Keratinocyte (primary cell): Measurements from ENCODE around the gene DGKH. TPM values are rescaled to one million over a fixed set of nuclear protein-coding genes. Genes with fewer than 3 reads are reported as not detected.

Experiments used
- DNase-seq: peaks from one replicate; pipeline ENCODE4 v3.0.0-alpha.2; 2011; ENCODE audit warnings: low read depth, missing footprints, low spot score
- FAIRE-seq: peaks from 2 replicates; lab custom pipeline; 2011; peaks lifted over from hg19 to GRCh38; lab: Jason Lieb, UNC
- H2AFZ ChIP-seq: 2 replicates; pipeline ENCODE4 v1.6.0; 2012; ENCODE audit warnings: low read length, control low read depth, inconsistent platforms; ENCODE audit not compliant: control insufficient read depth
- H3K27ac ChIP-seq: 2 replicates; pipeline ENCODE4 v1.5.1; 2011; ENCODE audit warnings: low read length; ENCODE audit not compliant: control insufficient read depth, insufficient read depth
- H3K27me3 ChIP-seq: 3 replicates; pipeline ENCODE4 v1.6.0; 2011; ENCODE audit warnings: low read length; ENCODE audit not compliant: control insufficient read depth, insufficient read depth; ENCODE audit errors: extremely low read depth
- H3K36me3 ChIP-seq, 2 experiments: 2 replicates in 1 of 2; 3 replicates in 1 of 2; pipeline ENCODE4 v1.5.1; 2011; ENCODE audit warnings: low read length in 2 of 2, mild to moderate bottlenecking in 1 of 2; ENCODE audit not compliant: control insufficient read depth in 2 of 2, insufficient read depth in 2 of 2; ENCODE audit errors: extremely low read depth in 1 of 2
- H3K4me1 ChIP-seq: 3 replicates; pipeline ENCODE4 v1.5.1; 2011; ENCODE audit warnings: low read length; ENCODE audit not compliant: control insufficient read depth, insufficient read depth; ENCODE audit errors: extremely low read depth
- H3K4me2 ChIP-seq: 3 replicates; pipeline ENCODE4 v1.6.0; 2011; ENCODE audit warnings: low read depth, low read length; ENCODE audit not compliant: control insufficient read depth, insufficient read depth; ENCODE audit errors: extremely low read depth
- H3K4me3 ChIP-seq, 3 experiments: fragments of 200-600 bp in 1 of 3; sonication (generic) in 1 of 3; 2 replicates in 2 of 3; 3 replicates in 1 of 3; pipeline ENCODE4 v1.5.1; 2011 to 2016; ENCODE audit warnings: low read length in 3 of 3, mild to moderate bottlenecking in 3 of 3, control low read depth in 2 of 3, inconsistent platforms in 1 of 3, low read depth in 1 of 3, mixed read lengths in 1 of 3, mixed run types in 1 of 3, moderate library complexity in 1 of 3; ENCODE audit not compliant: control insufficient read depth in 2 of 3, insufficient read depth in 2 of 3; ENCODE audit errors: extremely low read depth in 1 of 3
- H3K79me2 ChIP-seq: 2 replicates; pipeline ENCODE4 v1.6.0; 2012; ENCODE audit warnings: low read length; ENCODE audit not compliant: control insufficient read depth, insufficient read depth
- H3K9ac ChIP-seq: 3 replicates; pipeline ENCODE4 v1.6.0; 2011; ENCODE audit warnings: low read length; ENCODE audit not compliant: control insufficient read depth, insufficient read depth; ENCODE audit errors: extremely low read depth
- H3K9me1 ChIP-seq: 3 replicates; pipeline ENCODE4 v1.6.0; 2011; ENCODE audit warnings: low read length; ENCODE audit not compliant: control insufficient read depth, insufficient read depth; ENCODE audit errors: extremely low read depth
- H3K9me3 ChIP-seq: 2 replicates; pipeline ENCODE4 v1.5.1; 2012; ENCODE audit warnings: low read depth, low read length; ENCODE audit not compliant: control insufficient read depth
- H4K20me1 ChIP-seq: 3 replicates; pipeline ENCODE4 v1.6.0; 2011; ENCODE audit warnings: low read length; ENCODE audit not compliant: control insufficient read depth, insufficient read depth; ENCODE audit errors: extremely low read depth
- EZH2 ChIP-seq: IDR thresholded peaks from one replicate; pipeline ENCODE4 v1.6.1; 2012; ENCODE audit warnings: inconsistent platforms, mild to moderate bottlenecking, low read length, moderate library complexity
- dilution Hi-C: fragments of 300-500 bp; cut with MboI; formaldehyde crosslinking; loops from one replicate; pipeline ENCODE4 v1.7.0; 2020; ENCODE audit warnings: low sequenced_read_pairs; ENCODE audit not compliant: extremely low pct_ligation_motif_present
- polyA plus RNA-seq, 5 experiments: library from polyadenylated mRNA; depleted of rRNA in 3 of 5; stranded (reverse) in 3 of 5; stranded (forward) in 1 of 5; unstranded in 1 of 5; fragments of >200 nt; gene quantifications; 1 replicate in 1 of 5; 2 replicates in 3 of 5; 3 replicates in 1 of 5; pipeline versions ENCODE4 v1.2.1 to v1.2.3, GENCODE V29; 2011 to 2012; ENCODE audit warnings: missing spikeins in 2 of 5, low read depth in 1 of 5, low replicate concordance in 1 of 5
- TF ChIP-seq, protein P1 (sequence below), 3 experiments: IDR thresholded peaks in 1 of 3; conservative IDR thresholded peaks in 1 of 3; optimal IDR thresholded peaks in 1 of 3; 2 replicates in 2 of 3; 3 replicates in 1 of 3; pipeline versions ENCODE3 to v1.5.1; 2011; ENCODE audit warnings: low read length in 3 of 3, mild to moderate bottlenecking in 3 of 3, moderate library complexity in 2 of 3, control low read depth in 1 of 3, inconsistent platforms in 1 of 3; ENCODE audit not compliant: insufficient read depth in 2 of 3; ENCODE audit errors: extremely low read depth in 1 of 3

DGKH gene
- polyA plus RNA-seq, 1 donor (not counting 4 experiments of a cell fraction or from before 2014, with no cell fraction given), result 12.8 TPM

DNA sequence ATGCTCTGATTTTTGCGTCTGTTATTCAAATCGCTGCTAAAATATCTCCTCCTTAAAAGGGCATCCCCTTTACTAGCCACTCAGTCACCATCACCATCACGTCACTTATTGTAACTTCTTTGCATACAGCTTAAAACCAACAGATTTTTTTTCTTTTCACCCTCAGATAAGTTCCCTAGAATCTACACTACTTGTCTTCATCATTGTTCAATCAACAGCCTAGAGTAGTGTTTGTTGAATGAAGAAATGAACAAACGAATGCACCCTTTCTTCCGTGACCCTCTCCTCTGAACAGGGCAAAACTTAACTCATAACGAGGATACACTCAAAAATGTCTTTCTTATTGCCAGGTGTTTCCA, 222.4 kb downstream of the DGKH start:
- DNase-seq, result no peak
- no peaks in the 10 kb centered on the region for H3K9me1 ChIP-seq
- peak overlapping the region; percentile 70 for H3K4me2 ChIP-seq
- H2AFZ ChIP-seq, result no peak overlapping the region
- H3K27ac ChIP-seq, result no peak overlapping the region
- no peaks in the 10 kb centered on the region for H4K20me1 ChIP-seq
- TF ChIP-seq EZH2, result no peak
- TF ChIP-seq, protein P1, sequence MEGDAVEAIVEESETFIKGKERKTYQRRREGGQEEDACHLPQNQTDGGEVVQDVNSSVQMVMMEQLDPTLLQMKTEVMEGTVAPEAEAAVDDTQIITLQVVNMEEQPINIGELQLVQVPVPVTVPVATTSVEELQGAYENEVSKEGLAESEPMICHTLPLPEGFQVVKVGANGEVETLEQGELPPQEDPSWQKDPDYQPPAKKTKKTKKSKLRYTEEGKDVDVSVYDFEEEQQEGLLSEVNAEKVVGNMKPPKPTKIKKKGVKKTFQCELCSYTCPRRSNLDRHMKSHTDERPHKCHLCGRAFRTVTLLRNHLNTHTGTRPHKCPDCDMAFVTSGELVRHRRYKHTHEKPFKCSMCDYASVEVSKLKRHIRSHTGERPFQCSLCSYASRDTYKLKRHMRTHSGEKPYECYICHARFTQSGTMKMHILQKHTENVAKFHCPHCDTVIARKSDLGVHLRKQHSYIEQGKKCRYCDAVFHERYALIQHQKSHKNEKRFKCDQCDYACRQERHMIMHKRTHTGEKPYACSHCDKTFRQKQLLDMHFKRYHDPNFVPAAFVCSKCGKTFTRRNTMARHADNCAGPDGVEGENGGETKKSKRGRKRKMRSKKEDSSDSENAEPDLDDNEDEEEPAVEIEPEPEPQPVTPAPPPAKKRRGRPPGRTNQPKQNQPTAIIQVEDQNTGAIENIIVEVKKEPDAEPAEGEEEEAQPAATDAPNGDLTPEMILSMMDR (optimal IDR thresholded peaks at IDR 0.05 in 1 of 3, IDR thresholded peaks at IDR 0.05 in 1 of 3, conservative IDR thresholded peaks at IDR 0.05 in 1 of 3; ENCODE audit: extremely low read depth in 1 of 3, insufficient read depth in 2 of 3, low read length in 3 of 3), result no peak
- peaks cover 17% of the 10 kb centered on the region for H3K79me2 ChIP-seq
- FAIRE-seq, result no peak
- H3K27me3 ChIP-seq, result no peaks in the 10 kb centered on the region
- no peak overlapping the region for H3K9ac ChIP-seq
- peaks cover 16% of the 10 kb centered on the region for H3K4me1 ChIP-seq
- H3K9me3 ChIP-seq, result no peaks in the 10 kb centered on the region
- dilution Hi-C loops, result no loop called here
- H3K36me3 ChIP-seq, result no peaks in the 10 kb centered on the region
- H3K4me3 ChIP-seq, result peak overlapping the region in 1 of 3 experiments; percentile 75

DNA sequence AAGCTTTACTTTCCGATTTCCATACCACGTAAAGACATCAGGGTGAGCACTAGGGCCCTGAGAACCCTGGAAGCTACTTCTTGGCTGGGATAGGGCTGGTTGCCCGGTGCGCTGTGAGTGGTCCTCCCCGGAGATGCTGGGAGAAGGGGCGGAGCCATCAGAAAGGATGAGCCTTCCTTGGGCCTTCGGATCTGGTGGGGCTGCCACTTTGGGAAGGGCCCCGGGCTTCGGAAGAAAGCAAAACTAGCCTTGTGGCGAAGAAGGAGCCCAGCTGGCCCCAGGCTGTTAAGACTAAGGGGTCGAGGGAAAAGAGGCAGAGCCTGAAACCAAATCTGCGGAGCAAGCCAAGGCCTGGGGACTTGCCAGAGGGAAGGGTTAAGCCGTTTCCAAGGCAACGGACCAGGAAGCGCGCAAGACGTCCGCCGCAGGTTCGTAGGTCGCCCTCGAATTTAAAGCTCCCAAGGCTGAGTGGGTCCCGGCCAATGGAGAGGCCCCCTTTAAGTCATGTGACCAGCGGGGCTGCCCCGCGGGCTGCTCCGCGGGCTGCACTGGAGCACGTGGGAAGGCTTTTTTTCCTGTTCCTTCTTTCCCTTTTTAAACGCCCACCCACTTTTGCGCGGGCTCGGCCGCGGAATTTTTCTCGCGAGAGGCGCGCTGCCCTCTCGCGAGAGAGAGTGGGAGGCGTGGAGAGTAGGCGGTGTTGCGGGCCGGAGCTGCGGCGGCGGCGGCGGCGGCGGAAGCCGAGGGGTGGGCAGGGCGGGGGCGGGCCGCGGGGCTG, 223.1 kb downstream of the DGKH start:
- peaks cover 17% of the 10 kb centered on the region for H3K4me1 ChIP-seq
- H2AFZ ChIP-seq, result peak overlapping the region; percentile 85
- peak overlapping the region; percentile 63 for H3K27ac ChIP-seq
- H3K27me3 ChIP-seq, result no peaks in the 10 kb centered on the region
- FAIRE-seq, result peak; percentile 9
- peaks cover 17% of the 10 kb centered on the region for H3K79me2 ChIP-seq
- H3K4me3 ChIP-seq, result peak overlapping the region; percentile 58 to 75 (median 75)
- peak overlapping the region; percentile 70 for H3K4me2 ChIP-seq
- dilution Hi-C loops, result no loop called here
- H3K36me3 ChIP-seq, result no peaks in the 10 kb centered on the region
- no peaks in the 10 kb centered on the region for H4K20me1 ChIP-seq
- TF ChIP-seq, protein P1 (optimal IDR thresholded peaks at IDR 0.05 in 1 of 3, IDR thresholded peaks at IDR 0.05 in 1 of 3, conservative IDR thresholded peaks at IDR 0.05 in 1 of 3; ENCODE audit: extremely low read depth in 1 of 3, insufficient read depth in 2 of 3, low read length in 3 of 3), result no peak
- no peak for TF ChIP-seq EZH2
- peak; percentile 85 for DNase-seq
- no peaks in the 10 kb centered on the region for H3K9me3 ChIP-seq
- peak overlapping the region; percentile 85 for H3K9ac ChIP-seq
- H3K9me1 ChIP-seq, result no peaks in the 10 kb centered on the region
